ENCODE results near the gene FOXP4.

The FOXP4 gene

GRCh38 chr6:41650120-41650519, 103.9 kb downstream of the FOXP4 start:
- no peak for DNase-seq

GRCh38 chr6:41651246-41651961, 105.2 kb downstream of the FOXP4 start:
- no peak for DNase-seq

Data from inflammatory macrophage treated with lipopolysaccharide for 1 hour (primary cell).